D721Med (cell line): ENCODE results near the gene SCAF11.

Source experiments
- DNase-seq: peaks from one replicate; pipeline ENCODE4 v3.0.0; 2011; ENCODE audit warnings: low spot score; ENCODE audit not compliant: insufficient read length
- FAIRE-seq: peaks from 2 replicates; lab custom pipeline; 2011; peaks lifted over from hg19 to GRCh38; lab: Jason Lieb, UNC
- CTCF ChIP-seq: IDR thresholded peaks from 2 replicates; pipeline ENCODE4 v1.5.1; 2012; ENCODE audit warnings: mild to moderate bottlenecking, control low read depth; ENCODE audit not compliant: insufficient read depth; ENCODE audit errors: missing control alignments

SCAF11 gene

GRCh38 chr12:45880533-45880932, 109.8 kb downstream of the SCAF11 start:
- peak; percentile 32 for FAIRE-seq
- no peak for TF ChIP-seq CTCF
- no peak for DNase-seq

- TF ChIP-seq CTCF = no peak
- DNase-seq = no peak
- no peak for FAIRE-seq
Measured at GRCh38 chr12:45879363-45879895, 110.9 kb downstream of the SCAF11 start.

GRCh38 chr12:45878630-45879255, 111.6 kb downstream of the SCAF11 start:
- no peak for DNase-seq
- TF ChIP-seq CTCF = no peak
- no peak for FAIRE-seq

GRCh38 chr12:45877069-45877468, 113.3 kb downstream of the SCAF11 start:
- DNase-seq = no peak
- FAIRE-seq = no peak
- TF ChIP-seq CTCF = no peak

GRCh38 chr12:45872446-45872845, 117.9 kb downstream of the SCAF11 start:
- no peak for TF ChIP-seq CTCF
- no peak for DNase-seq
- no peak for FAIRE-seq
